Parathyroid adenoma (tissue), 2 donors: Measurements from ENCODE around the gene SEC14L5.
"Not testable (repeated sequence)": the region's sequence is repeated elsewhere in the genome, so short reads cannot be mapped to it uniquely, and the experiment has no call there.

Experiments
- H2AFZ ChIP-seq: fragments of 300-600 bp; sonication (generic); one replicate; pipeline ENCODE4 v1.7.0; 2017; ENCODE audit warnings: antibody characterized with exemption, mild to moderate bottlenecking
- H3K27ac ChIP-seq: fragments of 300-600 bp; sonication (generic); one replicate; pipeline ENCODE4 v1.7.0; 2017
- H3K27me3 ChIP-seq: fragments of 300-600 bp; sonication (generic); one replicate; pipeline ENCODE4 v1.7.0; 2017; ENCODE audit warnings: low read length; ENCODE audit not compliant: control insufficient read depth, insufficient read depth
- H3K36me3 ChIP-seq: fragments of 300-600 bp; sonication (generic); one replicate; pipeline ENCODE4 v1.7.0; 2017; ENCODE audit warnings: low read length; ENCODE audit not compliant: control insufficient read depth, insufficient read depth
- H3K4me1 ChIP-seq: fragments of 300-600 bp; sonication (generic); one replicate; pipeline ENCODE4 v1.7.0; 2017; ENCODE audit warnings: control low read depth
- H3K4me2 ChIP-seq: fragments of 300-600 bp; sonication (generic); one replicate; pipeline ENCODE4 v1.7.0; 2017; ENCODE audit warnings: low read length
- H3K4me3 ChIP-seq: fragments of 300-600 bp; sonication (generic); one replicate; pipeline ENCODE4 v1.7.0; 2017; ENCODE audit warnings: low read depth, low read length
- H3K79me2 ChIP-seq: fragments of 300-600 bp; sonication (generic); one replicate; pipeline ENCODE4 v1.7.0; 2017; ENCODE audit warnings: control low read depth
- H3K9ac ChIP-seq: fragments of 300-600 bp; sonication (generic); one replicate; pipeline ENCODE4 v1.7.0; 2017; ENCODE audit warnings: mild to moderate bottlenecking
- H3K9me3 ChIP-seq: fragments of 300-600 bp; sonication (generic); one replicate; pipeline ENCODE4 v1.7.0; 2017; ENCODE audit warnings: low read length; ENCODE audit not compliant: control insufficient read depth
- TF ChIP-seq, protein P1 (sequence below): fragments of 300-600 bp; sonication (generic); IDR thresholded peaks from one replicate; pipeline ENCODE4 v1.7.0; 2017; ENCODE audit warnings: antibody characterized with exemption, mild to moderate bottlenecking
- donor health status: primary hyperparathyroidism.

SEC14L5 gene

DNA sequence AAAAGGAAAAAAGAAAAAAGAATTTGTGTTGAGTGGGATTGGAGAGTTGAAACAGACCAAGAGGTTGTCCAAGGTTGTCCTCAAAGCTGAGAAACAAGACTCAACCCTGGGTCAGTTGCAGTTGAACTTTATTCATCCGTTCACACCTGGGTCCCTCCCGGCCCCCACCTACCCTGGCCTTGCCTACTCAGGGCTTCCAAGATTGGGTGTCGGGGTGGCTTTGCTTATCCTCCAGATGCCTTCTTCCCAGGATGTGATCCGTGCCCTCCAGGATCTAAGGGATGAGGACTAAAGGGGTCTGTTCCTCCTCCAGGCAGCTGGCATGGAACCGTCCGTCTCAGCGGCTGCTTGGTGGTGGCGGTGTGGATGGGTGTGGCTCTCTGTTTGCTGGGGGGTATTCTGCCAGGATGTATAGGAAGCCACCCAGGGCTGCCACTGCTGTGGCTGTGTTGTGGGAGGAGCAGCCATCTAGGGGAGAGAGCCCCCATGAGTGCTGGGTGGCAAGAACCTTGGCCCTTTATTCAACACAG lies 85.9 kb downstream of the SEC14L5 start:
- Histone ChIP-seq H3K9ac (no peak overlapping the region), H3K27ac (no peak overlapping the region), H2AFZ (no peak overlapping the region), H3K79me2 (peaks cover 6% of the 10 kb centered on the region), H3K4me1 (no peaks in the 10 kb centered on the region), H3K4me3 (no peak overlapping the region), H3K27me3 (no peaks in the 10 kb centered on the region), H3K9me3 (no peaks in the 10 kb centered on the region), H3K36me3 (no peaks in the 10 kb centered on the region), H3K4me2 (no peak overlapping the region)
- TF ChIP-seq, protein P1, sequence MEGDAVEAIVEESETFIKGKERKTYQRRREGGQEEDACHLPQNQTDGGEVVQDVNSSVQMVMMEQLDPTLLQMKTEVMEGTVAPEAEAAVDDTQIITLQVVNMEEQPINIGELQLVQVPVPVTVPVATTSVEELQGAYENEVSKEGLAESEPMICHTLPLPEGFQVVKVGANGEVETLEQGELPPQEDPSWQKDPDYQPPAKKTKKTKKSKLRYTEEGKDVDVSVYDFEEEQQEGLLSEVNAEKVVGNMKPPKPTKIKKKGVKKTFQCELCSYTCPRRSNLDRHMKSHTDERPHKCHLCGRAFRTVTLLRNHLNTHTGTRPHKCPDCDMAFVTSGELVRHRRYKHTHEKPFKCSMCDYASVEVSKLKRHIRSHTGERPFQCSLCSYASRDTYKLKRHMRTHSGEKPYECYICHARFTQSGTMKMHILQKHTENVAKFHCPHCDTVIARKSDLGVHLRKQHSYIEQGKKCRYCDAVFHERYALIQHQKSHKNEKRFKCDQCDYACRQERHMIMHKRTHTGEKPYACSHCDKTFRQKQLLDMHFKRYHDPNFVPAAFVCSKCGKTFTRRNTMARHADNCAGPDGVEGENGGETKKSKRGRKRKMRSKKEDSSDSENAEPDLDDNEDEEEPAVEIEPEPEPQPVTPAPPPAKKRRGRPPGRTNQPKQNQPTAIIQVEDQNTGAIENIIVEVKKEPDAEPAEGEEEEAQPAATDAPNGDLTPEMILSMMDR, result no peak

DNA sequence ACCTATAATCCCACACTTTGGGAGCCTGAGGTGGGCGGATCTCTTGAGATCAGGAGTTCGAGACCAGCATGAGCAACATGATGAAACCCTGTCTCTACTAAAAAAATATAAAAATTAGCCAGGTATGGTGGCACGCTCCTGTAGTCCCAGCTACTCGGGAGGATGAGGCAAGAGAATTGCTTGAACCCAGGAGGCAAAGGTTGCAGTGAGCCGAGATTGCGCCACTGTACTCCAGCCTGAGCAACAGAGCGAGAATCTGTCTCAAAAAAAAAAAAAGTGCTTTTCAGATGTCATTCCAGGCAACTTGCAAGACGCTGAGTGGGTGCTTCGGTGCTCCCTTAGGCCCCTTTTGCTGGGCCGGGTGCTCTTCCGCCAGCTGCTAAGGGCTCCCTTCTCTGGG lies 86.5 kb downstream of the SEC14L5 start:
- not testable (repeated sequence) for H2AFZ ChIP-seq, H3K27me3 ChIP-seq, H3K27ac ChIP-seq, H3K9ac ChIP-seq, H3K36me3 ChIP-seq, H3K79me2 ChIP-seq, H3K4me2 ChIP-seq, H3K9me3 ChIP-seq, H3K4me3 ChIP-seq, H3K4me1 ChIP-seq

DNA sequence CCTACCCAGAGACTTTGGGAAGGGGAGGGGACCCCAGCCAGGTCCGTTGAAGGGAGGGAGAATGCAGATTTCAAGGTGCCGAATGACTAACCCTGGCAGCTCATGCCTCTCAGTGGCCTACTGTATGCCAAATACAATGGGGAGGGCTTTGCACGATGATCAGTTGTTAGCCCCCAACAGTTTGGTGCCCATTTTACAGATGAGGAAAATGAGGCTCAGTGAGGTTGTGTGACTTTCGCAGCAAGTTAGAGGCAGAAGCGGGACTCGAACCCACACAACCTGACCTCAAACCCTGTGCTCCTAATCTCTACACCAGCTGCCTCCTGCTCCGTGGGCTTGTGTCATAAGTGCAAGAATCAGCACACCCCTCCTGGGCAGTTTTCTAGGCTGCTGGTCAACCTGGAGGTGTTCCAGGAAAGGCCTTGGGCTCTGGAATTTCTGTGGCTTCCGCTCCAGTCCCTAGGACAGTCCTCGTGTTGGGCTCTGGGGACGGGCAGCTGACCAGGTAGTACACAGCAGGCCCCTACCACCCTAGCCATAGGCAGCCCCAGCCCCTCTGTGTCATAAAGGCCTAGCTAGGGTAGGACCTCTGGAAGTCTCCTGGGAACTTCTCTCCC lies 87.5 kb downstream of the SEC14L5 start:
- Histone ChIP-seq H3K9me3 (no peaks in the 10 kb centered on the region), H3K4me3 (no peak overlapping the region), H3K27ac (no peak overlapping the region), H2AFZ (no peak overlapping the region), H3K79me2 (peaks cover 6% of the 10 kb centered on the region), H3K27me3 (no peaks in the 10 kb centered on the region), H3K4me1 (no peaks in the 10 kb centered on the region), H3K9ac (no peak overlapping the region), H3K36me3 (no peaks in the 10 kb centered on the region), H3K4me2 (no peak overlapping the region)
- TF ChIP-seq, protein P1, result no peak

DNA sequence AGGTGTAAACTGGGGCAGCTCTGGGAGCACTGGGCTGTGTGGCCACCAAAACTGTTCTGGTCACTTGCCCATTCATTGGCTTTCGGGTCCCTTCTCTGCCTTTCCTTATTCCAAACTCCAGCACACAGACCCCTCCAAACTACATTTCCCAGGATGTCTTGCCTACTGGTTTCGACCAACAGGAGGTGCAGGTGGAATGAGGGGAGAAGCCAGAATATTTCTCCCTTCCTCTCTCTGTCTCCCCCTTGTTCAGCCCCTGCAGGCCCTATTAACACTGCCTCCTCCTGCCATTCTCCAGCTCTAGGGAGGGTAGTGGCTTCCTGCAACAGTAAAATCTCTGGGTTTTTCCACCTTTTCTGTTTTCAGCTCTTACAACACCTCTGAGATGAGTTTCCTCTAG lies 88.8 kb downstream of the SEC14L5 start:
- Histone ChIP-seq H3K9ac (no peak overlapping the region), H3K27me3 (no peaks in the 10 kb centered on the region), H3K27ac (no peak overlapping the region), H3K4me2 (no peak overlapping the region), H3K79me2 (peaks cover 6% of the 10 kb centered on the region), H3K36me3 (no peaks in the 10 kb centered on the region), H3K9me3 (no peaks in the 10 kb centered on the region), H3K4me1 (no peaks in the 10 kb centered on the region), H2AFZ (no peak overlapping the region), H3K4me3 (no peak overlapping the region)
- TF ChIP-seq, protein P1, result no peak

DNA sequence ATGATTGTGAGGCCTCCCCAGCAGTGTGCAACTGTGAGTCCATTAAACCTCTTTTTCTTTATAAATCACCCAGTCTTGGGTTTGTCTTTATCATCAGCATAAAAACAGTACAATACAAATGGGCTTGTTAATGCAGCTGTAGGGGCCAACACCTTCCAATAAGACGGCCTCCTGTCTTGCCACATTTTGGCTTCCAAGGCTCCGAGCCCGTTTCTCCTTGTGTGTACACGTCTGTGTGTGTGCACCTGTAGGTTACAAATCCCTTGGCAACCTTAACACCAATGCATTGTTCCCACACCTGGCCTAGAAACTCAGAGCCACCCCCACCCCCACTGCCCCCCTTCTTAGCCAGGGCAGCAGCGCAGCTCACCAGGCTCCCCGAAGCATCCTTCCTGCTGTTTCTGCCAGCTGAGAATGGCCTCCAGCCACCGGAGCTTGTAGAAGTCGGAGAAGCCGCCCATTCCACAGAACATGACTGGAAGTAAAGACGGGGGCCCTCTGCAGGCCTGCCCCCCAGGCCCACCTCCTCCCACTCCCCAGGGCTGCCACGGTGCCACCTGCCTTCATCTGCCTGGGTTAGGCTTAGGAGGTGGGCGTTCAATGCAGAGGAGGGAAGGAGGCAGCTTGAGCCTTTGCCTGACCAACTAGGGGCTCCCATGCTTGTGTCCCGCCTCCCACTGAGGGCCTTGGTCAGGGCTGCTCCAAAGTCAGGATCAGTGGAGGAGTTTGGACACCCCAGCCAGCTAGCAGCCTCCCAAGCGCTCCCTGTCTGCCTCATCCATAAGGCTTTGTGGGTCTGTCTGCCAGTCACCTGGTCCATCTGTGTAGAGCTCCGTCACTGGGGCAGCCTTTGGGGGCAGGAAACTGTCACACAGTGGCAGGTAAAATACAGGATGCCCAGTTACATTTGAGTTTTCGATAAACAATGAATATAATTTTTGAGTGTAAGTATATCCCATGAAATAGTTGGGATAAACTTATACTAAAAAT lies 97.0 kb downstream of the SEC14L5 start:
- no peak overlapping the region for H2AFZ ChIP-seq
- H3K79me2 ChIP-seq, result no peaks in the 10 kb centered on the region
- H3K27ac ChIP-seq, result no peak overlapping the region
- H3K36me3 ChIP-seq, result no peaks in the 10 kb centered on the region
- no peak overlapping the region for H3K9ac ChIP-seq
- no peak overlapping the region for H3K4me2 ChIP-seq
- H3K27me3 ChIP-seq, result no peaks in the 10 kb centered on the region
- TF ChIP-seq, protein P1, result no peak
- no peak overlapping the region for H3K4me3 ChIP-seq
- H3K4me1 ChIP-seq, result no peaks in the 10 kb centered on the region
- H3K9me3 ChIP-seq, result no peaks in the 10 kb centered on the region
